HG03135 (cell line): ENCODE results near the gene SERINC3.
"Not testable (repeated sequence)": the region's sequence is repeated elsewhere in the genome, so short reads cannot be mapped to it uniquely, and the experiment has no call there.

Experiments used
- ATAC-seq: cut with Tn5 transposase; IDR thresholded peaks from one replicate; pipeline ENCODE4 v1.9.1; 2021; ENCODE audit warnings: mild to moderate bottlenecking, moderate library complexity; ENCODE audit not compliant: unreplicated experiment

SERINC3 gene

GRCh38 chr20:44495257-44495656, 26.6 kb downstream of the SERINC3 start:
- no peak for ATAC-seq

DNA sequence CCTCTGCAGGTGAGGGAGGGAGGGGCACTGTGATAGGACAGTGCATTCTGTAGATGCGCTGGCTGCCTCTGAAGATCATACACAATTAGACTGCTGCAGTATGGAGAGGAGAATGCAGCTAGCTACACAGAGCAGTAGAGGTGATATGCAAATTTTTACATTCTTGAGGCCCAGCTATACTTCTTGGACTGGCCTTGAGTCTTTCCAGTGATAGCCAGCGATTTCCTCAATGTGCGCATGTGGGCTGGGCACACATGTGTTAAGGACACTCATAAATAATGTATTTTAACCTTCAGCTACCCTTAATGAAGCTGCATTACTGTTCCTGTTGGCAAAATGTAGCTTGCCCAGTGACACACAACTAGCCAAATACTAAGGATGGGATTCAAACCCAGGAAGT, 27.2 kb downstream of the SERINC3 start:
- ATAC-seq, result no peak

DNA sequence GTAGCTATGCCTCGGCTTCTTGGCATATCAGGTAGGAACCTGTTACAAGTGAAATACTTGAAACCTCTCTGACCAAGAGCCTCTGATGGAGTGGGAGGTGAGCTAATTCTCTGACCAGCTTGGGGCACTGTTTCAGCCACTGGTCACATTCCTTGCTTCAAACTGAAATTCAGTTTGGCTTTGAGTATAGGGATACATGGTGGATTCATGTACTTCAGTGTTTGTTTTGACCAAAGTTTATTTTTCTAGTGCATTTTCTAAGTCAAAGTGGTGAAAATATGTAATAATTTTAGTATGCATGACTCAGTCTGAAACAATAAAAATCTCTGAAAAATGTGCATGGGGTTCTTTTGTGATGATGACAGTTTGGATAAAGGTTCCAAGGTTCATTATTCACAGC, 27.6 kb downstream of the SERINC3 start:
- no peak for ATAC-seq

DNA sequence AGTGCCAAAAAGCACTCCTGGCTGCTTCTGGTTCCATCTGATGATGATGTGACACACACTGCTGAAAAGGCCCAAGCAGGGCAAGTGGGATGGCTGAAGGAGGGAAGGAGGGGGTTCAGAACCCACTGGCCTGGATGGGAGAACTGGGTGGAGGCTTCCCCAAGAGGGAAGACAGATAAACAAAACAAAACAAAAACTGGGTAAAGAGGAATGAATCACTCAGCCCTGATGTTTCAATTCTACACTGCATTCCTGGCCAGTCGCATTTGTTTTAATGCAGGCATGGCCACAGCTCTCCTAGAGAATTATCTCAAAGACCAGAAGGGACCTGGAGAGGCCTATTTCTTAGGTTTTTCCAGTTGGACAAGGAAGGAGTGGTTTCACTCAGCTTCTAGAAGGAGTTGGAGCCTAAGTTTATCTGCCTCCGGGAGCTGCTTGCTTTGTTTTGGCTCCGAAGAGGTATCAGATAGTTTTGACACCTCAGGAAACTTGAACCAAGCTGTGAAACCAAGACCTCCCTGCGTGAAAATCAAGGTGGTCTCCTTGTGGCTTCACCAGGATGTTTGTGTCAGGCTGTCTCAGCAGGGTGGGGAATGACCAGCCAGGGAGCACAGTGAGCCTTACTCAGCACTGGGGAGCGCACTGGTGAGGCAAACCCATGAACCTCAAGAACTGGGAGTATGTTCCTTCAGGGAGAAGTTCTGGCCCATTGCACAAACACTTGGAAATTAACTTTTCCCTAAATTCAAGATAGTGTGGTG, 30.1 kb downstream of the SERINC3 start:
- ATAC-seq, result no peak

GRCh38 chr20:44489931-44490330, 31.9 kb downstream of the SERINC3 start:
- ATAC-seq, result no peak

- ATAC-seq, result no peak
Observed at GRCh38 chr20:44489223-44489622, 32.6 kb downstream of the SERINC3 start.

DNA sequence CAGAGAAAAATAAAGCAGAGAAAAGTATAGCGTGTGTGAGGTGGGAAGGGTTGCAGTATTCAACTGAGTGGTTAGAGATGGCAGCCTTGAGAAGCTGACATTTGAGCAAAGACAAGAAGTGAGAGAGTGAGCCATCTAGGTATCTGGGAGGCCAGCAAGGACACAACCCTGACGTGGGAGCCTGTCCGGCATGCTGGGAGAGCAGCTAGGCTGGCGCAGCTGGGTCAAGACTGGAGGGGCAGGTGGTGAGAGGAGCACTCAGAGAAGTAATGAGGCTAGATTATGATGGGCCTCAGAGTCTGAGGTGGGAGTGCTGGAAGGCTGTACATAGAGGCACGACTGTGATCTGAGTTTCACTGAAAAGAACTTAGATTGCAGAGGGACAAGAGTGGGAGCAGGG, 33.3 kb downstream of the SERINC3 start:
- no peak for ATAC-seq

GRCh38 chr20:44485830-44486198, 36.1 kb downstream of the SERINC3 start:
- ATAC-seq, result no peak

GRCh38 chr20:44485078-44485829, 36.6 kb downstream of the SERINC3 start:
- ATAC-seq, result no peak

DNA sequence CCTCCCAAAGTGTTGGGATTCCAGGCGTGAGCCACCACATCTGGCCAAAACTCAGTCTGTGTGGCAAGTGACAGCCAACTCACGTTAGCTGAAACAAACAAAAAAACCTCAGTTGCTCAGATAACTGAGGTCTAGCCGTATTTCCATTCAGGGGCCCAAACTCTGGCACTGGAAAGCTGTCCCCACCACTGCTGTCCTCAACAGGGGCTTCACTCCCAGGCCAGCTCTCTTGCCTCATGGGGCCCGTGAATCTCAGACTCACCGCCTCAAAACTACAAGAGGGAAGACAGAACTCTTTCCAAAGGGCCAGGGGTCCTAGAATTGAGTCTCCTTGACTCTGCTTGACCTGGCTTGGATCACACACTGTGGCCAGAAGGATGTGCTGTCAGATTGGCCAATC, 38.8 kb downstream of the SERINC3 start:
- no peak for ATAC-seq

DNA sequence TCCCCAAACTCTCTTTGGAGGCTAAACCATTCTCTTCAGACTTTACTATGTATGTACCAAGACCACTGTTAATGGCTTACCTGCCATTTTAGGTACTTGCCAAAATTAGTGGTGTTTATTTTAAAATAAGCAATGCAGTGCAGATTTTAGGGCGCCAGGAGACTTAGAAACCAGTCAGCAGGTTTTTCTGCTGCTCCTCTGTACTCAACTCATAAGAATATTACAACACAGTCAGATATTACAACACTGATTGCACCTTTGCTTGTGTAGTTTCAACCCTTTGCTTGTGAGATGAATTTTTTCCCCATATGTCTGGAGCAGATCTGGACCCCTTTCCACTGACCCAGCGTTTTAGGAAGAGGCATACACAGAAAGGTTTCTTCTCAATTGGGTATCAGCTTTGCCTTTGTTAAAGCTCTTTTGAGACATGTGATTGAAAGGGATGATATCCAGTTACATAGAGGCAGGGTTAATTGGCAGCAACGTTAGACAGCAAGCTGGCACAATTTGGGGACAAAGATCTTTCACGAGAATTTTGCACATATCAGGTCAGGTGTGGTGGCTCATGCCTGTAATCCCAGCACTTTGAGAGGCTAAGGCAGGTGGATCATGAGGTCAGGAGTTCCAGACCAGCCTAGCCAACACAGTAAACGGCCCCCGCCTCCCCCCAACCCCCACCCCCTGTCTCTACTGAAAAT, 40.0 kb downstream of the SERINC3 start:
- no peak for ATAC-seq

- ATAC-seq, result no peak
Observed at GRCh38 chr20:44480097-44480496, 41.8 kb downstream of the SERINC3 start.

- ATAC-seq, result no peak
Observed at GRCh38 chr20:44479643-44480042, 42.2 kb downstream of the SERINC3 start.

- ATAC-seq, result no peak
Observed at GRCh38 chr20:44478206-44478605, 43.7 kb downstream of the SERINC3 start.

- ATAC-seq, result no peak
Observed at GRCh38 chr20:44477151-44477550, 44.7 kb downstream of the SERINC3 start.

DNA sequence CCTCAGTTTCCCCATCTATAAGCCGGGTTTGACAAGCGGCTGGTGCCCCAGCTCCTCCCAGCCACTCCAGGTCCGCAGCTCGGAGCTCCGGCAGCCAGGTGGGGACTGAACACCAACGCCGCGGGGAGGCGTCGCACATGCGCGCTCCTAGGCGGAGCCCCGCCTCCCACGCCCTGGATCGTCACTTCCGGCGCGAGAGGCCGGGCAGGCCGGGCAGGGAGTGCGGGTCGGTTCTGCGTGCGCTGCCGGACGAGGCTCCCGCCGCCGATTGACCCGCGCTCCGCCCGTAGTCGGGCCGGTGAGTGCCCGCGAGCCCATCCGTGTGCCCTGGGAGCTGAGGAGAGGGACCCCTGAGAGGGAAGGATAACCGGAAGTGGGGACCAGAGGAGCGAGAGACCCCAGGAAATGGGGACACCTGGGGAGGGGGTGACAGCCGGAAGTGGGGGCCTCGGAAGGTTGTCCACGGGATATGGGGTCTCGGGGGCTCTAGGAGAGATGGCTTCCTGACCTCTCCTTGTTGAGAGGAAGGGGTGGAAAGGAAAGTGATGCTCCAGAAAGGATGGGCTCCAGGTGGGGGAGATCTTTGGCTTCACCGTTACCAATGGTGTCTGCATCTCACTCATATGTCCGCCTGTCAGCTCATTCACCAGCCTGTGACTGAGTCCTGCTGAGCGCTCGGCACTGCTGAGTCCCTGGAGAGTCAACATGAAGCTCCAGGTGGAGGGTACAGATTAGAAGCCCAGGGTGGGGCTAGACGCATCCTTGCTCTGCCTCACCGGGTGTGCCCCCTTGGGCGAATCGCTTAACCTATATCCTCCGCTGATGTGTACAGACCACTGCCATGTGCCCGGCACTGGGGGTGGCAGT, 45.9 kb downstream of the SERINC3 start, which contains the start of gene TTPAL:
TTPAL (plus strand) TSS at position 181 of the 867 bp plus-strand sequence. CDS start 4,126 bp downstream, outside the sequence.
- ATAC-seq, result peak; percentile 94

DNA sequence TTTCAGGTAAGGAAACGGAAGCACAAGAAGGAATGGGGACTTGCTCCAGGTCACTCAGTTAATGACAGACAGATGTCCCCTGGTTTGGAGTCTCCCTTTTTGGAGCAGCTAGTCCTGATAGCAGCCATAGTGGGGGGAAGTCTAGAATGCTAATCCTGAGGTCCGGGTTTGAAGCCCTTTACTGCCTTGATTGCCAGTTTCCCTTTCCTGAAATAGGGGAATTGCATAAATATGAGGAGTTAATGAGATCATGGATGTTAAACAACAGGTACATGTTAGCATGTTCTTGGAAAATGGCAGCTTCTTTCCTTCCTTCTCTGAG, 46.5 kb downstream of the SERINC3 start:
- ATAC-seq, result no peak

DNA sequence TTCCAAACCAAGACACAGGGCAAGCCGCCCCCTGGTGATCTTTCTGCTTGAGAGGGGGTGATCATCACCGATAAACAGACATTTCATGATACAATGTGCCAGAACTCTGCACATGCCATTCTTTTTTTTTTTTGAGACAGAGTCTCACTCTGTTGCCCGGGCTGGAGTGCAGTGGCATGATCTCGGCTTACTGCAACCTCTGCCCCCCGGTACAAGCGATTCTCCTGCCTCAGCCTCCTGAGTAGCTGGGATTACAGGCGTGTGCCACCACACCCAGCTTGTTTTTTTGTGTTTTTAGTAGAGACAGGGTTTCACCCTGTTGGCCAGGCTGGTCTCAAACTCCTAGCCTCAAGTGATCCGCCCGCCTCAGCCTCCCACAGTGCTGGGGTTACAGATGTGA, 49.6 kb downstream of the SERINC3 start:
- ATAC-seq, result not testable (repeated sequence)

- ATAC-seq, result no peak
Observed at GRCh38 chr20:44471481-44471882, 50.4 kb downstream of the SERINC3 start.

GRCh38 chr20:44470327-44470726, 51.5 kb downstream of the SERINC3 start:
- no peak for ATAC-seq
